Measurements from ENCODE around the gene PPIL4.
A peak's percentile ranks its signal among the peaks of the same experiment; 100 is the strongest.

The PPIL4 gene

DNA sequence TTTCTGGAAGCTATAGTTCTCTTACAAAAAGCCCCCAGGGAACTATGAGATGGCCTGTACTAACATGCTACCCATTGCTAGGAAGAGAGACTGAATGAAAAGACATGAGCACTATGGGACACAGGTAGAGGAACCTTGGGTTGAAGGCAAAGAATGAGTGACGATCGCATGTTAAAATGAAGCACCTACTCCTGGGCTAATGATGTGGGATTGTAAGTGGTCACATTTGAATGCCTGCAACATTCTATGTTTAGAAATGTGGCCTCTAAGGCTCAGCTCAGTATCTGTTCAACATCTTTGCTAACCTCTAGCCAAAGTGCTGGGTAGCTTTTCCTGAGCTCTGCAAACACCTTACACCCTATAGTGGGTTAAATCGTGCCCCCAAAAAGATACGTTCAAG is 55.9 kb downstream of the PPIL4 start:
- in situ Hi-C loops (cut with MboI; ENCODE audit: low sequenced_read_pairs, unreplicated experiment), result no loop called here
- TF ChIP-seq, protein P1, sequence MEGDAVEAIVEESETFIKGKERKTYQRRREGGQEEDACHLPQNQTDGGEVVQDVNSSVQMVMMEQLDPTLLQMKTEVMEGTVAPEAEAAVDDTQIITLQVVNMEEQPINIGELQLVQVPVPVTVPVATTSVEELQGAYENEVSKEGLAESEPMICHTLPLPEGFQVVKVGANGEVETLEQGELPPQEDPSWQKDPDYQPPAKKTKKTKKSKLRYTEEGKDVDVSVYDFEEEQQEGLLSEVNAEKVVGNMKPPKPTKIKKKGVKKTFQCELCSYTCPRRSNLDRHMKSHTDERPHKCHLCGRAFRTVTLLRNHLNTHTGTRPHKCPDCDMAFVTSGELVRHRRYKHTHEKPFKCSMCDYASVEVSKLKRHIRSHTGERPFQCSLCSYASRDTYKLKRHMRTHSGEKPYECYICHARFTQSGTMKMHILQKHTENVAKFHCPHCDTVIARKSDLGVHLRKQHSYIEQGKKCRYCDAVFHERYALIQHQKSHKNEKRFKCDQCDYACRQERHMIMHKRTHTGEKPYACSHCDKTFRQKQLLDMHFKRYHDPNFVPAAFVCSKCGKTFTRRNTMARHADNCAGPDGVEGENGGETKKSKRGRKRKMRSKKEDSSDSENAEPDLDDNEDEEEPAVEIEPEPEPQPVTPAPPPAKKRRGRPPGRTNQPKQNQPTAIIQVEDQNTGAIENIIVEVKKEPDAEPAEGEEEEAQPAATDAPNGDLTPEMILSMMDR (IDR thresholded peaks at IDR 0.05; ENCODE audit: borderline replicate concordance, control extremely low read depth, extremely low read depth, insufficient read depth, missing control alignments), result no peak
- DNase-seq (ENCODE audit: low spot score), result no peak

DNA sequence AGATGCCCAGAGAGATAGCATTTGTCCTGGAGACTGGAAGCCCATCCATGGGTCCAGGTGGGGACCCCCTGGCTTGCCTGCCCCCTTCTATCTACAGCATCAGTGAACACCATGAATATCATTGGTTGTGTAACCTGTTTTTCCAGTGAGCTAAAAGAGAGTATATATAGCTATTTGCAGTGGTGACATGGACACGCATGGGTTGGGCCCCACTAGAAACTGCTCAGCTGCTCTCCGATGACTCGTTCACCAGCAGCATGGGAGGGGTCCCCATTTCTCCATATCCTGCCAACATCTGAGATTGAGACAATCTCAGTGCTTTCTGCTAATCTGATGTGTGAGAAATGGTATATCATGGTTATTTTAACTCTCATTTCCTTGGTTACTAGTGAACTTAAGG is 57.0 kb downstream of the PPIL4 start:
- no peak for DNase-seq (ENCODE audit: low spot score)
- in situ Hi-C loops (cut with MboI; ENCODE audit: low sequenced_read_pairs, unreplicated experiment), result no loop called here
- TF ChIP-seq, protein P1 (IDR thresholded peaks at IDR 0.05; ENCODE audit: borderline replicate concordance, control extremely low read depth, extremely low read depth, insufficient read depth, missing control alignments), result no peak

DNA sequence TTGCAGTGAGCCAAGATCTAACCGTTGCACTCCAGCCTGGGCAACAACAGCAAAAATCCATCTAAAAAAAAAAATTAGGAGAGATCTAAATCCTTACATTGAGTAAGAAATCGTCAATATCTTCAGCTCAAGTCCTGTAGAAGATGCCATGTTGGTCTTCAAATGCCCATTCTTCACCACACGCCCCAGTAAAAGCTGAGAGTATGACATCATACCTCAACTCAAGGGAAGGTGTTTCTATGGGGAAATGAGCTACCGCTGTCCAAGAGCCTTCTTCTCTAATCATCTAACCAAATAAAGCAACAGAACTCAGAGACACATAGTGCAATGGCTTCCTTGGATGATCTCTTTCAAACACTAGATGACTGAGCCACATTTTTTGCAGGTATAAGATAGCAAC is 58.5 kb downstream of the PPIL4 start:
- in situ Hi-C loops (cut with MboI; ENCODE audit: low sequenced_read_pairs, unreplicated experiment), result no loop called here
- TF ChIP-seq, protein P1 (IDR thresholded peaks at IDR 0.05; ENCODE audit: borderline replicate concordance, control extremely low read depth, extremely low read depth, insufficient read depth, missing control alignments), result no peak
- DNase-seq (ENCODE audit: low spot score), result no peak

DNA sequence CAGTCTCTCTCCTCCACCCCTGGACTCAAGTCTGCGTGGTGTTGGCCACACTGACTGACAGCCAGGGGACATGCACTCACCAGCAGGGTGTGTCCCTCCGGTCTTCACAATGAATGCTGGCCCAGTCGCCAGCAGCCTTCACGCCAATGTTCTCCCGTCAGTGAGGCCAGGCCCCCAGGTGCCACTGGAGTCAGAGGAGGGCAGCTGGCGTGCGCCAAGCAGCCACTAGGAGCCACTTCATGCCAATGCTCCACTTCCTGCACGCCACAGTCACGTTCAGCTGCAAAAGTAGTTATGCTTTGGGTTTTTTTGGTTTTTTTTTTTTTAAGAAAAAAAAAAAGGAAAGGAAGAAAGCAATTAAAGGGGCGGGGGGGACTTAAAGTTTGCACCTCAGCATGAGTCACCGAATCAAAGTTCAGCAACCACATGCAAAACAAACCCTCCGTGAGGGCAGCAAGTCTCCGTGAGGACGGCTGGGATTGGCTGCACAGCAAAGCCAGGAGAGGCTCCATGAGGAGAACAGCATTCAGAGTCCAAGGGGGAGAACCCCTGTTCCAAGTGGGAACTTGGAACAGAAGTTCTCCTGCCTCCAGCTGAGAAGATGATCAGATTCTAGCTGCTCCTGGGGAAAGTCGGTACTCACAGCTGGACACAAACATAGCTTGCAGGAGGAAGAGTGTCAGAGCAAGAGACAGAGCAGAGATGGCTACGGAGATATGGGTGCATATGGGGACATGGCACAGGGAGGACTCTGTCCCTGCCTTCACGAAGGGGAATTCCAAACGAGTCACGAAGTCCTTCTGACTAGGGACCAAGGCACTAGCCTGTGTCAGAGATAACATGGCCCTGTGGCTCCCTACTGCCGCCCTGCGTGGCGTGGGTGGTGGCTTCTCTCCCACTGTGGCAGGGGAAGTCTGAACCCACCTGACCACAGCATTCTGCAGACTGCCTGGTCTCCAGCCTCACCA is 60.8 kb downstream of the PPIL4 start, which contains the start of gene ZC3H12D:
Gene ZC3H12D, minus strand, starts transcription at position 282 of the 968 bp plus-strand sequence. CDS start 10,471 bp downstream, outside the sequence.
- peak; percentile 60 for DNase-seq (ENCODE audit: low spot score)
- in situ Hi-C loops (cut with MboI; ENCODE audit: low sequenced_read_pairs, unreplicated experiment), result no loop called here
- TF ChIP-seq, protein P1 (IDR thresholded peaks at IDR 0.05; ENCODE audit: borderline replicate concordance, control extremely low read depth, extremely low read depth, insufficient read depth, missing control alignments), result peak; percentile 25

DNA sequence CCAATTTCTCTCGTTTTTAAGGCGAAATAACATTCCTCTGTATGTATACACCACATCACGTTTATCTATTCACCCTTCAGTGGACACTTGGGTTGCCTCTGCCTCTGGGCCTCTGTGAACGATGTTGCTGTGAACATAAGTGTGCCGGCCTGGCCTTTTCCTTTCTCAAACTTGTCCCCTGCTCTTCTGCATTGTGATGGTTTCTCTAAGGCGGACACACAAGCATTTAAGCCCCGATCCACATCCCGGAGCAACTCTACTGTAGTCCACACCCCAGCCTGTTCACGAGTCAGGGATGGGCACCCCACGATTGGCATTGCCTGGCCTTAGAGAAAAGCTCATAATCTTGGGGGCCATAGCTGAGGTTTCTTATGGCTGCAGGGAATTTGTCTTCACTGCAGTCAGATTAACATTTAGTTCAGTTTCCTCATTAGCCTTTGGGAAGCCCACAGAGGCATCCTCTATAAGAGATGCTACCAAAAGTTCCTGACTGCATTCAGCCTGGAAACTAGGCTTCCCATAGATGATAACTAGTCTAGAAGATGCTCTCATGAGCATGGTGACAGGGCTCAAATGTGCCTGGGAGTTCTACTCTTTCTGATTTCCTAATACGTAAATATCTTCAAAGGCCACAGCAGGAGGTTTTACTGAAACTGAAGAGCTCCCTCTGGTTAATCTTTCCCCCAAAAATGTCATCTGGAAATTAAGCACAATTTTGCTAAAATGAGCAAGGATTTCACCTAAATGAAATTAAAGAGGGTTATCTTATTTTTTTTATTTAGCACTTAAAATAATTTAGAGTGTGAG is 61.8 kb downstream of the PPIL4 start:
- TF ChIP-seq, protein P1 (IDR thresholded peaks at IDR 0.05; ENCODE audit: borderline replicate concordance, control extremely low read depth, extremely low read depth, insufficient read depth, missing control alignments), result no peak
- no peak for DNase-seq (ENCODE audit: low spot score)
- in situ Hi-C loops (cut with MboI; ENCODE audit: low sequenced_read_pairs, unreplicated experiment), result no loop called here

DNA sequence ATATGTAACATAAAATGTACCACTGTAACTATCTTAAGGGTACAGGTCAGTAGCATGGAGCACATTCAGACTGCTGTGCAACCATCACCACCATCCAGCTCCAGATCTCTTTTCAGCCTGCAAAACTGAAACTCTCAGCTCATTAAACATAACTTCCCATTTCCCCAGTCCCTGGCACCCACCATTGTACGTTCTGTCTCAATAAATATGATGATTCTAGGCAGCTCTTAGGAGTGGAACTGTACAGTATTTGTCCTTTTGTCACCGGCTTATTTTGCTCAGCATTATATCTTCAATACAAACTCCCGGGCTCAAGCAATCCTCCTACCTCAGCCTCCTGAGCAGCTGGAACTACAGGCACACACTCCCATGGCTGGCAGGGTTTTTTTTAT is 62.5 kb downstream of the PPIL4 start:
- no peak for DNase-seq (ENCODE audit: low spot score)
- in situ Hi-C loops (cut with MboI; ENCODE audit: low sequenced_read_pairs, unreplicated experiment), result no loop called here
- TF ChIP-seq, protein P1 (IDR thresholded peaks at IDR 0.05; ENCODE audit: borderline replicate concordance, control extremely low read depth, extremely low read depth, insufficient read depth, missing control alignments), result no peak

Data from GM13976 (cell line).